CD8-positive, alpha-beta memory T cell (primary cell): ENCODE data around the gene CAMK2B. TPM values are rescaled to one million over a fixed set of nuclear protein-coding genes. Genes with fewer than 3 reads are reported as not detected.

Source experiments
- CTCF ChIA-PET: fragments of 350-600 bp; sonication (Branson Sonifier 250); formaldehyde crosslinking; loops from one replicate; lab custom pipeline; 2021; ENCODE audit warnings: antibody characterized with exemption; lab: Charles Lee
- POLR2A ChIA-PET: fragments of 350-600 bp; sonication (Branson Sonifier 250); formaldehyde crosslinking; loops from one replicate; lab custom pipeline; 2021; ENCODE audit warnings: antibody characterized with exemption; lab: Charles Lee
- DNase-seq, 5 donors: peaks; one replicate each; pipeline versions ENCODE4 v3.0.0 to v3.0.0-alpha.2; 2020 to 2022; ENCODE audit warnings: mixed read lengths in 1 of 5
- H3K27ac ChIP-seq: one replicate; pipeline ENCODE4 v1.7.0; 2013; ENCODE audit warnings: low read depth, mild to moderate bottlenecking, low read length, moderate library complexity
- H3K27me3 ChIP-seq: 2 replicates; pipeline ENCODE4 v1.7.0; 2013; ENCODE audit warnings: low read length, mild to moderate bottlenecking; ENCODE audit not compliant: insufficient read depth, poor library complexity, severe bottlenecking
- H3K36me3 ChIP-seq: 2 replicates; pipeline ENCODE4 v1.7.0; 2013; ENCODE audit warnings: mild to moderate bottlenecking, low read length, moderate library complexity; ENCODE audit not compliant: insufficient read depth
- H3K4me1 ChIP-seq: 2 replicates; pipeline ENCODE4 v1.7.0; 2013; ENCODE audit warnings: mild to moderate bottlenecking, low read length, moderate library complexity; ENCODE audit not compliant: insufficient read depth
- H3K4me3 ChIP-seq: 2 replicates; pipeline ENCODE4 v1.7.0; 2013; ENCODE audit warnings: mild to moderate bottlenecking, low read length
- H3K9me3 ChIP-seq: 2 replicates; pipeline ENCODE4 v1.7.0; 2013; ENCODE audit warnings: mild to moderate bottlenecking, low read length
- H3K27ac Mint-ChIP-seq, 8 donors: one replicate each; pipeline ENCODE4 v1.8.0; 2020 to 2021; ENCODE audit warnings: mixed read lengths in 8 of 8, mild to moderate bottlenecking in 6 of 8, inconsistent platforms in 3 of 8, moderate library complexity in 3 of 8
- H3K27me3 Mint-ChIP-seq, 2 donors: one replicate each; pipeline ENCODE4 v1.8.0; 2020 to 2021; ENCODE audit warnings: mixed read lengths in 2 of 2, mild to moderate bottlenecking in 1 of 2, moderate library complexity in 1 of 2
- H3K36me3 Mint-ChIP-seq, 3 donors: one replicate each; pipeline ENCODE4 v1.8.0; 2020 to 2021; ENCODE audit warnings: mixed read lengths in 3 of 3, inconsistent platforms in 1 of 3, mild to moderate bottlenecking in 1 of 3
- H3K4me1 Mint-ChIP-seq, 3 donors: one replicate each; pipeline ENCODE4 v1.8.0; 2020 to 2021; ENCODE audit warnings: mixed read lengths in 3 of 3, inconsistent platforms in 1 of 3, mild to moderate bottlenecking in 1 of 3
- H3K4me3 Mint-ChIP-seq, 7 donors: one replicate each; pipeline ENCODE4 v1.8.0; 2020 to 2021; ENCODE audit warnings: mixed read lengths in 7 of 7, mild to moderate bottlenecking in 6 of 7, moderate library complexity in 4 of 7, inconsistent platforms in 2 of 7
- H3K9me3 Mint-ChIP-seq, 5 donors: one replicate each; pipeline ENCODE4 v1.8.0; 2020 to 2022; ENCODE audit warnings: mixed read lengths in 5 of 5, mild to moderate bottlenecking in 3 of 5, moderate library complexity in 2 of 5, inconsistent platforms in 1 of 5
- polyA plus RNA-seq: library from polyadenylated mRNA; unstranded; fragments of 300-500 nt; fragmentation: Illumina TruSeq; gene quantifications from one replicate; pipeline ENCODE4 v1.2.3, GENCODE V29; 2021
- total RNA-seq, 2 experiments: library from RNA; stranded (reverse); gene quantifications; one replicate each; pipeline ENCODE4 v1.2.3, GENCODE V29; 2021

CAMK2B gene
- total and polyA plus RNA-seq, 3 experiments from 2014 or later = 0.42 to 0.90 TPM; not detected in 1

- Histone ChIP-seq H3K27ac (no peak overlapping the region), H3K4me3 (no peak overlapping the region), H3K36me3 (no peaks in the 10 kb centered on the region), H3K4me1 (no peaks in the 10 kb centered on the region), H3K27me3 (no peaks in the 10 kb centered on the region), H3K9me3 (no peaks in the 10 kb centered on the region)
- H3K4me3 Mint-ChIP-seq = no peak overlapping the region
- ChIA-PET POLR2A (no interaction called here), CTCF (no interaction called here)
- H3K27ac Mint-ChIP-seq = no peak overlapping the region
- no peaks in the 10 kb centered on the region for H3K4me1 Mint-ChIP-seq
- H3K36me3 Mint-ChIP-seq = no peaks in the 10 kb centered on the region
- no peak for DNase-seq
- H3K27me3 Mint-ChIP-seq = peaks cover 0 to 9% of the 10 kb centered on the region in 2 donors
- H3K9me3 Mint-ChIP-seq = no peaks in the 10 kb centered on the region
Observed at GRCh38 chr7:44268671-44269070, 56.7 kb downstream of the CAMK2B start.

DNA sequence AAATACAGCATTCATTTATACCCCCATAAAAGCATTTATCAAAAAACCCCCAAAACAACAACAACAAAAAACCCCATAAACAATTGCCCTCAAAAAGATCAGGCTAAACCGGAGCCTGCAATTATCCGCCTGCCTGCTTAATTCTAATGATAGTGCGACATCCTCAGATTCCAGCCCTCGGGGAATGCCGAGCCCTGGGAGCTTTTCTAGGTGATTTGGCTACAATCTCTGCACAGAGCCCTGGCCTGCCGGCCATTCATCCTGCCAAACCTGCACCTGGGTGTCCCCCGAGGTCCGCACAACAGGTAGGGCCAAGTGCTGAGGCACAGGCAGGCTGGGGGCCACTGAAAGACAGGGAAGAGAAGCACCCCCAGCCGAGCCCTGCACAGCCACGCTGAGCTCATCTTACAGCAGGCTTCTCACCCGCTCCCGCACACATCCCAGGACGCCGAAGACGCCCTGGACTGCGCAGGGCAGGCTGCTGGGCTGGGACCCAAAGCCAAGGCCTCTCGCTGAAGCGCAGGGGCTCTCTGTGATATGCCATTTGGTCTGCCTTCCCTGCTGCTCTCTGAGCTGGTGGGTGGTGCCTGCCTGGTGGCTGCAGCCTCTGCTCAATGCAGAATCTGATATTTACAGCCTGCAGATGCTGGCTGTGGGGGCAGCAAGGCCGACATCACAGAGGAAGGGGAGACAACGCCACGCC, 57.5 kb downstream of the CAMK2B start:
- Mint-ChIP-seq H3K4me3 (no peak overlapping the region), H3K4me1 (no peaks in the 10 kb centered on the region), H3K27ac (peak overlapping the region in 2 of 8 donors; percentile 47 to 64), H3K9me3 (no peaks in the 10 kb centered on the region), H3K27me3 (peaks cover 0 to 11% of the 10 kb centered on the region in 2 donors), H3K36me3 (no peaks in the 10 kb centered on the region)
- DNase-seq = no peak
- no peaks in the 10 kb centered on the region for H3K4me1 ChIP-seq
- POLR2A ChIA-PET = no interaction called here
- no peaks in the 10 kb centered on the region for H3K9me3 ChIP-seq
- CTCF ChIA-PET = no interaction called here
- no peaks in the 10 kb centered on the region for H3K36me3 ChIP-seq
- H3K27ac ChIP-seq = no peak overlapping the region
- no peak overlapping the region for H3K4me3 ChIP-seq
- no peaks in the 10 kb centered on the region for H3K27me3 ChIP-seq

GRCh38 chr7:44267178-44267577, 58.2 kb downstream of the CAMK2B start:
- Histone ChIP-seq H3K4me3 (no peak overlapping the region), H3K27ac (no peak overlapping the region), H3K27me3 (no peaks in the 10 kb centered on the region), H3K36me3 (no peaks in the 10 kb centered on the region), H3K9me3 (no peaks in the 10 kb centered on the region), H3K4me1 (no peaks in the 10 kb centered on the region)
- ChIA-PET CTCF (no interaction called here), POLR2A (no interaction called here)
- Mint-ChIP-seq H3K9me3 (no peaks in the 10 kb centered on the region), H3K36me3 (no peaks in the 10 kb centered on the region), H3K4me3 (no peak overlapping the region), H3K27ac (no peak overlapping the region), H3K27me3 (peaks cover 0 to 11% of the 10 kb centered on the region in 2 donors), H3K4me1 (no peaks in the 10 kb centered on the region)
- DNase-seq = no peak

GRCh38 chr7:44266526-44266925, 58.9 kb downstream of the CAMK2B start:
- ChIA-PET POLR2A (no interaction called here), CTCF (no interaction called here)
- Mint-ChIP-seq H3K9me3 (no peaks in the 10 kb centered on the region), H3K36me3 (no peaks in the 10 kb centered on the region), H3K4me1 (no peaks in the 10 kb centered on the region), H3K27ac (no peak overlapping the region), H3K4me3 (no peak overlapping the region), H3K27me3 (peaks cover 0 to 11% of the 10 kb centered on the region in 2 donors)
- Histone ChIP-seq H3K4me3 (no peak overlapping the region), H3K4me1 (no peaks in the 10 kb centered on the region), H3K27ac (no peak overlapping the region), H3K27me3 (no peaks in the 10 kb centered on the region), H3K36me3 (no peaks in the 10 kb centered on the region), H3K9me3 (no peaks in the 10 kb centered on the region)
- DNase-seq = no peak

DNA sequence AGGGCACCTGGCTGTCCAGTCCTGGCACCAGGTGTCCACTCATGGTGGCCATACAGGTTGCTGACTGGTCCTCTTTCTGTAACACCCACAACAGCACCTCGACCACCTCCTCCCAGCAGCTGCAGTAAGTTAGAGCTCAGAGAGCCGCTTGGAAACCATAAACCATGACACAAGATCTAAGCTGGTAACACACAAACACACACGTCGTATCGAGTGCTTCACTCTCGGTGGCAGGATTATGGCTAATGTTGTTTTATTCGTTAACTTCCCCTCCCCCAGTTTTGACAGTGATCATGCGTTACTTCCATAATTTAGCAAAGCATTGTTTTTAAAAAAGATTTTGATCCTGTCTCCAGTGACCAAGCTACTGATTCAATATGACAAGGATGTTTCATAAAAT, 59.7 kb downstream of the CAMK2B start:
- CTCF ChIA-PET = interaction anchor here (0.6 kb wide), 1 partner anchor 888 kb away, joined by 3 read pairs; no protein-coding TSS in a partner anchor

DNA sequence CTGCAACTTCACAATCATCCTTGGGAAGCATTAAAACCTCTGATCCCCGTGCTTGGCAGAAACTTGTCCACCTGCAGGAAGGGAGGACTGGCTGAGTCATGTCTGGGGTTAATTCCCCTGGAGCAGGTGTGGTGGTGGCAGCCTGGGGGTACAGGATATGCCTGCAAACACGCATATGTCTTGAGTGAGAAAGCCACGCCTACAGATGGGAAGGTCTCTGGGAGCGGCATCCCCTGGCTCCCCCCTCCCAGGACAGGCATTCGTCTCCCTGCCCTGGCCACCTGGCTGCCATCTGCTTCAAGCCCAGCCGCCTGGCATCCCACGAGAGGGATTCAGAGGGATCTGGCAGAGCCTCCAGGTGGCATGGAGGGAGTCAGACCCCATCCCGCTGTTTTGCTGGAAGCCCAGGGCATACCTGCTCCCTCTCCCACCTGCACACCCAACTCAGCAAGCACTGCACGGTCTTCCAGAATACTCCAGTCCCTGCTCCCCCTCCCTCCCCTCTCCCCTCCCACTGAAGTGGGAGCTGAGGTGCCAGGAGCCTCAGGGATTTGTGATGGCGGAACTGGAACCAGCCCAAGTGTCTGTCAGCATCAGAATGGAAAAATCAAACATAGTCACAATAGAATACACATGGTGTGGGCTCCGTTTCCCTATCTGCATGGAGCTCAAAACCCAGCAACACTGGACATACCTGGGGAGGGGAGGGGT, 61.0 kb downstream of the CAMK2B start:
- no peaks in the 10 kb centered on the region for H3K4me1 ChIP-seq
- no peaks in the 10 kb centered on the region for H3K9me3 ChIP-seq
- H3K27ac Mint-ChIP-seq = no peak overlapping the region
- CTCF ChIA-PET = no interaction called here
- no peaks in the 10 kb centered on the region for H3K36me3 ChIP-seq
- H3K9me3 Mint-ChIP-seq = no peaks in the 10 kb centered on the region
- no peaks in the 10 kb centered on the region for H3K27me3 ChIP-seq
- H3K4me1 Mint-ChIP-seq = peaks cover 0 to 5% (median 3%) of the 10 kb centered on the region in 3 donors
- no peak overlapping the region for H3K4me3 ChIP-seq
- no peak overlapping the region for H3K4me3 Mint-ChIP-seq
- no peak for DNase-seq
- H3K27me3 Mint-ChIP-seq = peaks cover 0 to 11% of the 10 kb centered on the region in 2 donors
- H3K36me3 Mint-ChIP-seq = no peaks in the 10 kb centered on the region
- no peak overlapping the region for H3K27ac ChIP-seq
- POLR2A ChIA-PET = no interaction called here

More for the DNA sequence above, 59.7 kb downstream of the CAMK2B start:
- Histone ChIP-seq H3K36me3 (no peaks in the 10 kb centered on the region), H3K27ac (no peak overlapping the region), H3K4me3 (no peak overlapping the region), H3K27me3 (no peaks in the 10 kb centered on the region), H3K9me3 (no peaks in the 10 kb centered on the region), H3K4me1 (no peaks in the 10 kb centered on the region)
- Mint-ChIP-seq H3K4me3 (no peak overlapping the region), H3K27me3 (peaks cover 0 to 11% of the 10 kb centered on the region in 2 donors), H3K4me1 (peaks cover 0 to 1% (median 0%) of the 10 kb centered on the region in 3 donors), H3K36me3 (no peaks in the 10 kb centered on the region), H3K27ac (no peak overlapping the region), H3K9me3 (no peaks in the 10 kb centered on the region)
- POLR2A ChIA-PET = no interaction called here
- DNase-seq = no peak

DNA sequence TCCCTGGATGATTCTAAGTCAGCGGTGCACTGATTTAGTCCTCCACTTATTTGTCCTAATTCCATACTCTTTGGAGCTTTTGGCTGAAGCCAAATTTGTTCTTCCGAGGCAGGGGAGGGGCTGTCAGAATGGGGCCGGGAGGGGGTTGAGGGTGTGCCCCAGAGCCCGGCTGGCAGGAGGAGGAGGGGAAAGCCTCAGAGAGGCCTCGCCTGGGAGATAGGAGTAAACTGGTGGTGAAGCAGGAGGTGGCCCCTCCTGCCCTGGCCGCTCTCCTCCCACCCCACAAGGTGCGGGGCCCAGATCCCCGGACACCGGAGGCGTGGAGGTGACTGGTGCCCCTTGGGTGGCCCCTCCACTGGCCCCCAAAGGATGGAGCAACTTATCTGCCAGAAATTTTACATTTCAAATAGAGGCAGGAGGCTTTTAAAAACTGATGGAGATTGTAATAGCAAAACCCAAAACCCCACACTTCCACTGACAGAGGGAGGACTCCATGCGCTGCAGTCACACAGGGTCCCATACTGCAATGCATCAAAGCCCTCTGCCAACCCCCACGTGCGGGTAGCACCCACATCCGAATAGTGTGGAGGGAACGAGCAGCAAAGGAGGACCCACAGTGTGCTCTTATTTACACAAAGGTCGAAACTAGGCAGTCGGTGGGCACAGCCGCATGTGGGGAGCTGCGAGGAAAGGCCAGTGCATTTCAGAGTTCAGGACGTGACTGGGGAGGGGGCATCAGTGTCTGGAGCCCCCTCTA, 61.9 kb downstream of the CAMK2B start:
- peaks cover 0 to 7% of the 10 kb centered on the region in 2 donors for H3K27me3 Mint-ChIP-seq
- H3K9me3 Mint-ChIP-seq = no peaks in the 10 kb centered on the region
- no peaks in the 10 kb centered on the region for H3K27me3 ChIP-seq
- H3K4me1 Mint-ChIP-seq = peaks cover 2 to 11% (median 5%) of the 10 kb centered on the region in 3 donors
- ChIA-PET CTCF (no interaction called here), POLR2A (no interaction called here)
- DNase-seq = no peak
- H3K36me3 ChIP-seq = no peaks in the 10 kb centered on the region
- no peak overlapping the region for H3K4me3 Mint-ChIP-seq
- no peak overlapping the region for H3K27ac Mint-ChIP-seq
- H3K27ac ChIP-seq = no peak overlapping the region
- H3K4me3 ChIP-seq = no peak overlapping the region
- no peaks in the 10 kb centered on the region for H3K9me3 ChIP-seq
- H3K4me1 ChIP-seq = peaks cover 6% of the 10 kb centered on the region
- no peaks in the 10 kb centered on the region for H3K36me3 Mint-ChIP-seq

DNA sequence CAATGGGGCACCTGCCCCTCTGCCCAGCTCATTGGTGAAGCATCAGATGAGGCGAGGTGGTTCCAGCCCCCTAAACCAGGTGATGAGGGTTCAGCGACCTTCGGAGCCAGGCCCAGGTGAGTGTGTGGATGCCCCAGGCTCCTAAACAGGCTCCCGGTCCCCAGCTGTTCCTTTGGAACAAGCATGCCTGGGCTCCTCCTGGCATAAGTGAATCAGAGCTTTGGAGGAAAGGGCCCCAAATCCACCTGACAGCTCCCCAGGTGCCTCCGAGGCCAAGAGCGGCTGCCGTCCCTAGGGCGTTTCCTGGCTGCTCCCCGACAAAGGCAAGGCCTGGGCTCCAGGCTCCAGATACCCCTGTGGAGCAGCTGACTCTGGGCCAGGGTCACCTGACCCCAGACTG, 63.4 kb downstream of the CAMK2B start:
- peaks cover 0 to 7% of the 10 kb centered on the region in 2 donors for H3K27me3 Mint-ChIP-seq
- no peaks in the 10 kb centered on the region for H3K9me3 Mint-ChIP-seq
- CTCF ChIA-PET = no interaction called here
- Histone ChIP-seq H3K4me1 (peaks cover 21% of the 10 kb centered on the region), H3K36me3 (no peaks in the 10 kb centered on the region), H3K9me3 (no peaks in the 10 kb centered on the region), H3K4me3 (no peak overlapping the region), H3K27me3 (no peaks in the 10 kb centered on the region), H3K27ac (no peak overlapping the region)
- POLR2A ChIA-PET = no interaction called here
- no peak for DNase-seq
- no peaks in the 10 kb centered on the region for H3K36me3 Mint-ChIP-seq
- peaks cover 13 to 25% (median 15%) of the 10 kb centered on the region in 3 donors for H3K4me1 Mint-ChIP-seq
- no peak overlapping the region for H3K4me3 Mint-ChIP-seq
- H3K27ac Mint-ChIP-seq = no peak overlapping the region
